LoVo (cell line): ENCODE data around the gene TPM1.
"Not testable (repeated sequence)": the region's sequence is repeated elsewhere in the genome, so short reads cannot be mapped to it uniquely, and the experiment has no call there.

Experiments used
- DNase-seq: peaks from one replicate; pipeline ENCODE4 v3.0.0-alpha.2; 2016; ENCODE audit warnings: low spot score

TPM1 gene

DNA sequence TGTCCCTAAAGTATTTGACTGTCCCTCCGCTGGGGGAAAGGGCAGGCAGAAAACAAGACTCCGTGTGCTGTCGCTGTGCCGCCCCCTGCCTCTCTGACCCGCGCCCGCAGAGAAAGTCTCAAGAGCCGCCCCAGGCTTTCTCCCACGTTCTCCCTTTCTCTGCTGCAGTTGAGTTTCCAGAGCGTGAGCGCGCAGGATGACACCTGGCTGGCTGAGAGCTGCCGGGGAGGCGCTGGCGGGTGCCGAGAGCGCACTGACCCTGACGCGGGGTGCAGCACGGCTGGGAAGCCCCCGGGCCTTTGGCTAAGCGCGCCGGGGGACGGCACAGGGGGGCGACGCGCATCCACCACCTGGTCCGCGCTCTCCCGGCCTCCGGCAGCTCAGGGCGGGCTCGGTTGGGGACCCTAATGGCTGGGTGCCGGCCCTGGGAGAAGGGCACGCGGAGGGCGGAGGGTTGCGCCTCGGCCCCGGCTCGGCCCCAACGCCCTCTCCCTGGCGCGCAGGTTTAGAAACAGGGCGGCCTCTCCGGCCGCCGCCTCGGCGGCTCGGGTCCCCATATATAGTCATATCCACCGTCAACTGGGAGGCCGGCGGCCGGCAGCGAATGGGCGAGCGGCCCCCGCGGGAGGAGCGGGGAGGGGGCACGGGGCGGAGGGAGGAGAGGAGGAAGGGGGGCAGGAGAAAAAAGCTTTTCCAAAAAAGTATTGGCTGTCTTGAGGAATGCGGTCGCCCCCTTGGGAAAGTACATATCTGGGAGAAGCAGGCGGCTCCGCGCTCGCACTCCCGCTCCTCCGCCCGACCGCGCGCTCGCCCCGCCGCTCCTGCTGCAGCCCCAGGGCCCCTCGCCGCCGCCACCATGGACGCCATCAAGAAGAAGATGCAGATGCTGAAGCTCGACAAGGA is at the start of gene TPM1:
Gene TPM1, plus strand, starts transcription at position 774 of the 903 bp plus-strand sequence. Its CDS starts 83 bp downstream, at position 857.
- peak; percentile 54 for DNase-seq

DNA sequence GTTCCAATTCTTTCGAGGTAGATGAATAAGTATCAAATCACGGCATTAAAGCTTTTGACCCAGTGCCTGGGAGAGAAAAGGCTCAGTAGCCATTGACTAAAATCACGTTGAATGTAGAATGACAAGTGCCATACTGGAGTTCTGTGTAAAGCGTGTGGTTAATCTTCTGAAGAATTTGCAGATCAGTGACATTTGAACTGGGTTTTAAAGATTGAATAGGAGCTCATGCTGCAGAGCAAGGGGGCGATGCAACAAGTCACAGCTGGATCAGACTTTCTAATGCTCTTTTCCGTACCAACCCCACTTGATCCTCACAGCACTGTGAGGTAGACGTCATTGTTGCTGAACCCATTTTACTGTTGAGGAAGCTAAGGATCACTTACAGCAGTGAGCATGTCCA is 49.5 kb upstream of the TPM1 start:
- DNase-seq = no peak

DNA sequence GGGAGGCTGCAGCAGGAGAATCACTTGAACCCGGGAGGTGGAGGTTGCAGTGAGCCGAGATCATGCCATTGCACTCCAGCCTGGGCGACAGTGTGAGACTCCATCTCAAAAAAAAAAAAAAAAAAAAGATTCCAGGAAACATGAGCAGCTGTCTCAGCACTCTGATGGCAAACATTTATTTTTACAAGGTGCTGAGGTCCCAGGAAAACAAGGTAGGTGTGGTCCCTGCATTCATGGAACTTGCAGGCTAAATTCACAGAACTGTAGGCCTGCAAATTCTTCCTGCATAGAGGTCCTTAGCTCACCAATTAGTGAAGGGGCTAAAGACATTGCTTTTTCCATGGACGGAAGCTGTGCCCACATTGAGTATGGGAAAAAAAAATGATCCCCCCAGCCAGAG is 48.9 kb upstream of the TPM1 start:
- not testable (repeated sequence) for DNase-seq

GRCh38 chr15:62994439-62994838 is 48.1 kb upstream of the TPM1 start:
- DNase-seq = no peak

- no peak for DNase-seq
These were observed 47.4 kb upstream of the TPM1 start for GRCh38 chr15:62994975-62995681.

DNA sequence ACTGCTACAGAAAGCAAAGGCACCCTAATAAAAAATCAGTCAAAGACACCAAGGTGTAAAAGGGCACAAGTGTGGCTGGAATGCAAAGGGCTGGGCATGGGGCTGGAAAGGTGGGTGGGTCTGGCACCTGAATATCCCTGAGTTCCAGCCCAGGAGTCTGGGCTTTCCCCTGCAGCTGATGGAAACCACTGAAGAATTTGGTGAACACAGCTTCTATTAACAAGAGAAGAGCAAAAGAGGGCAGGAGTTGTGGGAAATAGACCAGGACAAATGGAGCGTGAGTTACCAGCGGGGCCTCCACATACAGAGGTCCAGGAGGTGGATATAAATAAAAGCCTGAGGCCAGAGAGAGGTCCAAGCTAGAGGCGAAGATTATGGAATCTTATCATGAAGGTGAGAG is 45.1 kb upstream of the TPM1 start:
- DNase-seq = no peak

GRCh38 chr15:62998262-62998890 is 44.2 kb upstream of the TPM1 start:
- peak; percentile 14 for DNase-seq

- DNase-seq = no peak
These were observed 43.4 kb upstream of the TPM1 start for GRCh38 chr15:62999178-62999577.

DNA sequence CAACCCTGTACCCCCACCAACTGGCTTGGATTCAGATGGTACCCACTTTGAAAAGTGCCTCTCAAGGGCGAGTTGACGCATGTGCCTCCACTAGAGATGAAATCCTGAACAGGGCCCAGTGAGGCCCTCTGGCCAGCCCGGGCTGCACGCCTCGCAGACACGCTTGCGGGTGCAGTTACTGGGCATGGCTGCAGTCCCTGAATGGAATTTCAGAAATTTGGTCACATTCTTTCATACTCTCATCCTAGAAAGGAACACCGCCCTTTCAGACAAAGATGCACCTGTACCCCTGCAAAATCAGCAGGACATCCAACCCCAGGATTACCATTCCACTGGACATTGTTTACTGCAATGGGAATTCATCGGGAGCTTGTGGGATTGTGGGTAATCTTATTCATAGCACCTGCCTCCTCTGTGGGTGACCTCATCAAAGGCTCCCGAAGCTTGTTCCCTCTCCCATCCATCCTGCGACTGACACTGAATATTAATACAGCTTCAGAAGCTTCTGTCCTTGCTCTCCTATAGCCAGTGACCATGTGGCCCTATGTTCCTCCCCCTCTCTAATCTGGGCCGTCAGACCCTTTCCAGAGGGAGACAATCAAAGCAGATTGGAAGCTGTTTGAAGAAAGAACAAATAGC is 42.5 kb upstream of the TPM1 start:
- DNase-seq = peak; percentile 9

GRCh38 chr15:63000706-63001105 is 41.8 kb upstream of the TPM1 start:
- no peak for DNase-seq

DNA sequence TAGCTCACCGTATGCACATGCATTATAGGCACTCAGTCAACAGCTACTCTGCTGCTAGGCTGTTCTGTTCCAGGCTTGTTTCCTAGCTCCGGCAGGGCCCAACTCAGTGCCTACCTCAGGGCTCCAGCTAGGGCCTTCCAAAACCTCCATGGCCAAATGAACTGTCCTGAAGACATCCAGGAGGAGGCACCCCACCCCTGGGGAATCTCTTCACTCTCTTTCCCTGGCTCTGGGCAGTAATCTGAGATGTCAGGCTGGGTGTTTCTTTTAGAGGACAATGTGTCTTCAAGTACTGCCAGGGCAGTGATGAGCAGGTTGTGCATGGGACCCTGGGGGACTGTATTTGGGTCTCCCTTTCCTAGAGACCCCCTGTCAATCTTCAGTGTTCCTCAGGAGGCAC is 38.3 kb upstream of the TPM1 start:
- no peak for DNase-seq

GRCh38 chr15:63006032-63006878 is 36.3 kb upstream of the TPM1 start:
- DNase-seq = no peak

GRCh38 chr15:63008333-63009049 is 34.1 kb upstream of the TPM1 start:
- no peak for DNase-seq

GRCh38 chr15:63010386-63010785 is 32.2 kb upstream of the TPM1 start:
- no peak for DNase-seq

DNA sequence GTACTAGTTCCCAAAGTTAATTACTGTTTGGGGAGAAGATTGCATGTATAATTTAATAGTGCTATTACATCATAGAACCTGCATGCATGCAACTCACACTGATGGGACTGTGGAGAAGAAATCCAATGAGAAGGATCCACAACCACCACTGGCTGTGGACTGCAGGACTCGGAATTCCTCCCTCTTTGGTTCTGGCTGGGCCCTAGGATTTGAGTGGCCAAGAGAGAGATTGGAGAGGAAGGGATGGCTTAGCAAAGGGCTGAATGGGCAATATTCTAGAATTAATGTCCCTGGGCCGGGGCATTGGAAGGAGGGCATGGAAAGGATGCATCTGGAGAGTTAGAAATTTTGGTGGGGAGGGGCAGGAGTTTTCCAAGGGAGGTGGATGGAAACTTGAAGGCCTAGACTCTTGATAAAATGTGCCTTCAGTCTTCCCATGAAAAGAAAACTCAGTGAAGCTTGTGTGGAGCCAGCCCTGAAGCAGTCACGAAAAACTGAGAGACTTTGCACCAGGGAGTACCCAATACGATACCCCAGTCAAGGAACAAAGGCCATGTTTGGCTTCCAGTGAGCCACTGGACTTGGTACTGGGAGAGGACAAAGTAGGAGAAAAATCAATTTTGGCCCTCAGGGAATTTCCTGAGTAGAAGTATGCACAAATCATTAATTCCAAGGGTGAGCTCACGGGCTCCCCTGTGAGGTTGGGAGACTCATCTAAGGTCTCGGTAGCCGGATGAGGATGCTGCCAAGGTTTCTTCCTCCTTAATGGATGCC is 31.4 kb upstream of the TPM1 start:
- DNase-seq = no peak

DNA sequence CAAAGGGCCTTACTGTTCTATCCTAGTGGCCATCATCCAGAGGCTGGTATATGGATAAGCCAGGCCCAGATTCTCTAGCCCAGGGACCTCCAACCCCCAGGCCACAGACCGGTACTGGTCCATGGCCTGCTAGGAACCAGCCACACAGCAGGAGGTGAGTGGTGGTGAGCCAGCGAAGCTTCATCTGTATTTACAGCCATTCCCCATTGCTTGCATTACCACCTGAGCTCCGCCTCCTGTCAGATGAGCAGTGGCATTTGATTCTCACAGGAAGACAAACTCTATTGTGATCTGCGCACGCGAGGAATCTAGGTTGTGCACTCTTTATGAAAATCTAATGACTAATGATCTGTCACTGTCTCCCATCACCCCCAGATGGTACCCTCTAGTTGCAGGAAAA is 30.1 kb upstream of the TPM1 start:
- DNase-seq = no peak

- peak; percentile 33 for DNase-seq
These were observed 29.3 kb upstream of the TPM1 start for GRCh38 chr15:63013052-63013808.

DNA sequence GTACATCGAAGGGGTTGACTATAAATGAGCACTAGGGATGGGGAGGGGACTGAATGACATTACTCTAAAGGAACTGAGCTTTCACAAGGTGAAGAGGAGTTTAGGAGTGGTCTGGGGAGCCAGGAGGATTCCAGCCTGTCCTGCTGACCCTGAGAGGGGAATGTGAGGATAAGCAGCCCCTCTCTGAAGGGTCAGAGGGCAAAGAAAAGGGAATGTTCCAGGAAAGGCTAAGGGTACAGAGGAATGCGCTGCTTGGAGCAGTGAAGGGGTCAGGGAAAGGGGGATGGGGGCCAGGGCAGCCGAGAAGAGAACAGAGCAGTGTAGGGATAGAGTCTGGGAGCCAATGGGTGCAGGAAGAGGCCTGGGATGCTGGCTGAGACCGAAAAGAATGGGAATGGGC is 28.0 kb upstream of the TPM1 start:
- no peak for DNase-seq

- DNase-seq = peak; percentile 23
These were observed 26.9 kb upstream of the TPM1 start for GRCh38 chr15:63015618-63016017.
